Muscle layer of duodenum (tissue), 2 donors: ENCODE measurements around the gene PALM.

Experiments used
- H3K27ac ChIP-seq: one replicate; pipeline ENCODE4 v1.7.0; 2013; ENCODE audit warnings: mild to moderate bottlenecking, low read length
- H3K27me3 ChIP-seq: one replicate; pipeline ENCODE4 v1.7.0; 2013; ENCODE audit warnings: low read depth, mild to moderate bottlenecking, control low read depth, low read length
- H3K36me3 ChIP-seq, 2 donors: one replicate each; pipeline ENCODE4 v1.7.0; 2013; ENCODE audit warnings: low read length in 2 of 2, control low read depth in 1 of 2, mild to moderate bottlenecking in 1 of 2; ENCODE audit not compliant: insufficient read depth in 2 of 2, control insufficient read depth in 1 of 2
- H3K4me1 ChIP-seq, 2 donors: one replicate each; pipeline ENCODE4 v1.7.0; 2013; ENCODE audit warnings: low read length in 2 of 2, mild to moderate bottlenecking in 2 of 2, control low read depth in 1 of 2, moderate library complexity in 1 of 2; ENCODE audit not compliant: insufficient read depth in 2 of 2, control insufficient read depth in 1 of 2
- H3K4me3 ChIP-seq, 2 donors: one replicate each; pipeline ENCODE4 v1.7.0; 2013; ENCODE audit warnings: low read length in 2 of 2, low read depth in 1 of 2, mild to moderate bottlenecking in 1 of 2
- H3K9me3 ChIP-seq, 2 donors: one replicate each; pipeline ENCODE4 v1.7.0; 2013; ENCODE audit warnings: low read length in 2 of 2, control low read depth in 1 of 2, mild to moderate bottlenecking in 1 of 2; ENCODE audit not compliant: control insufficient read depth in 1 of 2
- donor health status: healthy.

Gene PALM

DNA sequence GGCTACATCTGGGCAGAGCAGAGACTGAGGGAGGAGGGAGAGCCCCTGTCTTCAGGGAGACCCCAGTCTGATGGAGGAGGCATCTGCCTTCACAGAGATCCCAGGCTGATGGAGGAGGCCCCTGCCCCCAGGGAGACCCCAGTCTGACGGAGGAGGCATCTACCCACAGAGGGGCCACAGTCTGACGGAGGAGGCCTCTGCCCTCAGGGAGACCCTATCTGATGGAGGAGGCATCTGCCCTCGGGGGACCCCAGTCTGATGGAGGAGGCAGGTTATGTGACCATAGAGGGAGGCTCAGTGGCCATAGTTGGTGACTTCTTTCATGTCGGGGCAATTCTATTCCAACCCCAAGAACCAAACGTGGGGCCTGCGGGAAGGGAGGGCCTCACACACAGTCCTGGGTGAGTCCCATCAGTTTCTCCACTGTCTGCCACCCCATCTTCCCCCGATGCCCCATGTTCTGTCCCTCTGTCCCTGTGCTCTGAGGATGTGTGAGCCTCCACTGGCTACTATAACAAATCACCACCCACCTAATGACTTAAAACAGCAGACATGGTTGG, 56.5 kb downstream of the PALM start:
- Histone ChIP-seq H3K27ac (no peak overlapping the region), H3K4me3 (no peak overlapping the region), H3K36me3 (no peaks in the 10 kb centered on the region), H3K4me1 (no peaks in the 10 kb centered on the region), H3K27me3 (no peaks in the 10 kb centered on the region), H3K9me3 (no peaks in the 10 kb centered on the region)

DNA sequence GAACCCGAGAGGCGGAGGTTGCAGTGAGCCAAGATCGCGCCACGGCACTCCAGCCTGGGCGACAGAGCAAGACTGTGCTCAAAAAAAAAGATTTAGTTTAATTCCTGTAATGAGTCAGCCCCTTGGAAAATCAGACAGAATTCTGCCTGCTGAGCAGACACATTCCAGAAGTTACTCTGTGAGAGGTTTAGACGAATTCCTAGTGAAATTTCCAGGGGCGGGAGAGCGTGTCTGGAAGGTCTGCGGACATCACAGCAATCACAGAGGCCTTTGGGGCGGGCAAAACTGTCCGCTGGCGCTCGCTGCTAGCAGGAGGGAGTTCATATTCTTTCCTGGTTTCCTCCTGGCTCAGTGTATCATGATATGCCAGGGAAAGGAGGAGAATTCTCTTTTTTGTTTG, 59.7 kb downstream of the PALM start:
- Histone ChIP-seq H3K9me3 (no peaks in the 10 kb centered on the region), H3K27me3 (no peaks in the 10 kb centered on the region), H3K4me1 (no peaks in the 10 kb centered on the region), H3K27ac (no peak overlapping the region), H3K36me3 (no peaks in the 10 kb centered on the region), H3K4me3 (no peak overlapping the region)

DNA sequence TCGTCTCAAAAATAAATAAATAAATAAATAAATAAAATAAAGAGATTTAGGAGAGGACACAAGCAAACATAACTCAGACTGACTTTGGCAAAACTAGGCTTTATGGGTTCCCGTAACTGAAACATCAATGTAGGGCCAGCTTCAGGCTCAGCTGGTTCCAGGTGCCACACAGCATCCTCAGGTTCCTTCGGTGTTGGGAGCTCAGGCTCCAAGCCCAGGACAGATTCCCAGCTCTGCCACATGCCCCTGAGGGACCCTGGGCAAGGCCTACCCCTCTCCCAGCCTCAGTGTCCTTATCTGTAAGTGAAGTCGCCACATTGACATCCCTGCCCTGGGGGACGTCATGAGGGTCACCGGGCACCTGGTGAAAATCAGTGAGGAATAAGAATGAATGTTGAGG, 60.9 kb downstream of the PALM start:
- Histone ChIP-seq H3K9me3 (no peaks in the 10 kb centered on the region), H3K4me1 (no peaks in the 10 kb centered on the region), H3K36me3 (no peaks in the 10 kb centered on the region), H3K27ac (no peak overlapping the region), H3K4me3 (no peak overlapping the region), H3K27me3 (no peaks in the 10 kb centered on the region)

DNA sequence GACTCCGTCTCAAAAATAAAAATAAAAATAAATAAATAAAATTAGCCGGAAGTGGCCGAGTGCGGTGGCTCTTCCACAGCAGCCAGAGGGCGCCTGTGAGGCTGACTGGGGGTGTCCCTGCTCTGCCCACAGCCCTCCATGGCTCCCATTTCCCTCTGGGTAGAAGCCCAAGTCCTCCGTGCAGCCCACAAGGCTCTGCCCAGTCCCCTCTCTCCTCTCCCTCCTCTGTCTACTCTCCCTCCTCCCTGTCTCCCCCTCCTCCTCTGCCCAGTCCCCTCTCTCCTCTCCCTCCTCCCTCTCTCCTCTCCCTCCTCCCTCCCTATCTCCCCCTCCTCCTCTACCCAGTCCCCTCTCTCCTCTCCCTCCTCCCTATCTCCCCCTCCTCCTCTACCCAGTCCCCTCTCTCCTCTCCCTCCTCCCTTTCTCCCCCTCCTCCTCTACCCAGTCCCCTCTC, 62.6 kb downstream of the PALM start:
- Histone ChIP-seq H3K27ac (no peak overlapping the region), H3K9me3 (no peaks in the 10 kb centered on the region), H3K36me3 (no peaks in the 10 kb centered on the region), H3K4me3 (no peak overlapping the region), H3K4me1 (no peaks in the 10 kb centered on the region), H3K27me3 (no peaks in the 10 kb centered on the region)

DNA sequence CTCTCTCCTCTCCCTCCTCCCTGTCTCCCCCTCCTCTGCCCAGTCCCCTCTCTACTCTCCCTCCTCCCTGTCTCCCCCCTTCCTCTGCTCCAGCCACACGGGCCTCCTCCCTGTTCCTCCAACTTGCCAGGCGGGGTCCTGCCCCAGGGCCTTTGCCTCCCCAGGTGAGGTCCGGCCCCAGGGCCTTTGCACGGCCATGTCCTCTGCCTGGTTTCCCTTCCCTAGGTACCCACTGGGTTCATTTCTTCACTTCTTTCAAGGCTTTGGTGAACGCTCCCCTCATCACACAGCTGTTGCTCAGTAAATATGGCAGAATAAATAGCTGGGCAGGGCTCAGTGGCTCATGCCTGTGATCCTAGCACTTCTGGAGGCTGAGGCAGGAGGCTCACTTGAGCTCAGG, 63.3 kb downstream of the PALM start:
- no peaks in the 10 kb centered on the region for H3K9me3 ChIP-seq
- no peaks in the 10 kb centered on the region for H3K27me3 ChIP-seq
- no peaks in the 10 kb centered on the region for H3K36me3 ChIP-seq
- no peak overlapping the region for H3K4me3 ChIP-seq
- no peaks in the 10 kb centered on the region for H3K4me1 ChIP-seq
- no peak overlapping the region for H3K27ac ChIP-seq

DNA sequence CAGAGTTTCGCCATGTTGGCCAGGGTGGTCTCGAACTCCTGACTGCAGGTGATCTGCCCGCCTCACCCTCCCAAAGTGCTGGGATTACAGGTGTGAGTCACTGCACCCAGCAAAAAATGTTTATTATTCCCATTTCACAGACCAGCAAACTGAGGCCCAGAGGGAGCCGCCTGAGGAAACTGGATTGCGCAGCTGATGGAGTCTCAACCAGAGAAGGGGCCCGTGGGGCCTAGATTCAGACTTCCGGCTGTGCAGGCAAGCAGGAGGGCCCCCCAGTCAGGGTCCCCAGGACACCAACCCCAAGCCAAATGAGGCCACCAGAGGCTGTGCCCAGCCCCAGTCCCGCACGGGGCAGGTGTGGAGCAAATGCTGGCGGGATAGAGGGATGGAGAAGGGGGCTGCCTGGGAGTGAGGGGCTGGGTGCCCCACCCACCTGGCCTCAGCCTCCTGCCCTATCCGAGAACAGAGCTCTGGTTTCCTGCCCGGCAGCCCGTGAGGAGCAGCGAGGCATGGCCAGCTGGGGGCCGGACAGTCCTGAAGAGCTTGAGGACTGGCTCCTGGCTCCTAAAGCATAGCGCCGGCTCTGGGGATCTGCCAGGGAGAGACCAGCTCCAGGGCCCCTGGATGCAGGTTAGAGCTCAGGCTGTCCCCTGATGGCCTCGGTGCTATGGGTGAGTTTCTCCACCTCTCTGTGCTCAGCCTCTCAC, 64.1 kb downstream of the PALM start:
- no peaks in the 10 kb centered on the region for H3K9me3 ChIP-seq
- no peaks in the 10 kb centered on the region for H3K4me1 ChIP-seq
- H3K4me3 ChIP-seq: no peak overlapping the region
- H3K27me3 ChIP-seq: no peaks in the 10 kb centered on the region
- no peak overlapping the region for H3K27ac ChIP-seq
- no peaks in the 10 kb centered on the region for H3K36me3 ChIP-seq

DNA sequence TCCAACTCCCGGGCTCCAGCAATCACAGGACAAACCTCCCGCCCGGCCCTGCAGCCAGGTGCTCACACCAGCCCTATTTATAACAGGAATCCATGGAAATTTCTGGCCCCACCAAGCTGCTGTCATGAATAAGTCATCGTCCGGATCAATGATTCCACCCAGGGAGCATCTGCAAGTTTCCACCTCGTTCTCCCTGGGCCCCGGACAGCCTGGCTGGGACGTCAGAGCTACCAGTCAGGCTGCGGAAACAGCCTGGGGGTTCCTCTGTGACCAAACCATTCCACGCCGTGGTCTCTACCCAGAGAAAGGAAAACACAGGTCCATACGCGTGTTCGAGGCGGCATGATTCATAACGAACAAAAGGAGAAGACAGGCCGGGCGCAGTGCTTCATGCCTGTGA, 67.8 kb downstream of the PALM start:
- H3K4me3 ChIP-seq: no peak overlapping the region
- no peak overlapping the region for H3K27ac ChIP-seq
- H3K36me3 ChIP-seq: no peaks in the 10 kb centered on the region
- no peaks in the 10 kb centered on the region for H3K27me3 ChIP-seq
- no peaks in the 10 kb centered on the region for H3K4me1 ChIP-seq
- H3K9me3 ChIP-seq: no peaks in the 10 kb centered on the region

DNA sequence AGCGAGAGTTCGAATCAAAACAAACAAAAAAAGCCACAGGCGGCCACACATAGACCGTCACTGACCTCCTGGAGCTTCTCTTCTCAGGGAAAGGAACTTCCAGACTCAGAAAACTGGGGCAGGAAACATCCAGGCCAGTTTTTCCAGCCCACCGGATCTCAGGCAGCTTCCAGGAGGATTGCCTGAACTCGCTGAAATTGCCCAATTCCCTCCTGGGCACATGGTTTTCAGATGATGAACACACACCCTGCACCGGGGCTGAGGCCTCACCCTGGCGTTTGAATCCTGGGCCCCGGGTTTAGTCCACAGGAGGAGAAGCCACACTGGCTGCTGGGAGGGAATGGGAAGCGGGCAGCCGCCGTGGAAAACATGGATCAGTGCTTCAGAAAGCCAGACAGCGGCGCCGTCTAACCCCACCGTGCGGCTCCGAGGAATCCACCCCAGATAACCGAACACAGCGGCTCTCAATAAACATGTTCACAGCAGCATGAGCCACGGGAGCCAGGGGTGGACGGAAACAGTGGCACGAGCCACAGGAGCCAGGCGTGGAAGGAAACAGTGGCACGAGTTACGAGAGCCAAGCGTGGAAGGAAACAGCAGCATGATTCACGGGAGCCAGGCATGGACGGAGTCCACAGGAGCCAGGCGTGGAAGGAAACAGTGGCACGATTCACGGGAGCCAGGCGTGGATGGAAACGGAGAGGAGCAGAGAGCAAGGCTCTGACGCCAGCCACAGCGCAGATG, 70.3 kb downstream of the PALM start:
- Histone ChIP-seq H3K9me3 (no peaks in the 10 kb centered on the region), H3K36me3 (no peaks in the 10 kb centered on the region), H3K27ac (no peak overlapping the region), H3K4me1 (no peaks in the 10 kb centered on the region), H3K4me3 (no peak overlapping the region), H3K27me3 (no peaks in the 10 kb centered on the region)

DNA sequence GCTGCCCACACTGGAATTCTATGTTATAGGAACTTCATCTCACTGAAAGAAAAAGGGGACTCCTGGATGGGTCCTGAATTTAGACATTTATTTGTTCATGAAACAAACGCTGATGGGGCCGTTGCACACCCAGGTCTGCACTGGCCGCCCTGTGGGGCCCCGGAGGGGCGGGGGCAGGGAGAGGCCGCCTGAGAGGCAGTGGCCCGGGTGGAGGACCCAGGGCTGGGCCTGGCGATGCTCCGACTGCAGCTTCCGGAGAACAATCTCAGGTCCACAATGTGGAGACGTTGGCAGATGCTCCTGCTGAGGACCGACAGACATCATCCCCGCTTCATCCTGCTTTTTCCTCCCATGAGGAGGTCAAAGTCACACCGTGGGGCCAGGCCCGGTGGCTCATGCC, 72.2 kb downstream of the PALM start:
- no peak overlapping the region for H3K27ac ChIP-seq
- no peaks in the 10 kb centered on the region for H3K27me3 ChIP-seq
- no peak overlapping the region for H3K4me3 ChIP-seq
- H3K36me3 ChIP-seq: no peaks in the 10 kb centered on the region
- no peaks in the 10 kb centered on the region for H3K9me3 ChIP-seq
- H3K4me1 ChIP-seq: no peaks in the 10 kb centered on the region

DNA sequence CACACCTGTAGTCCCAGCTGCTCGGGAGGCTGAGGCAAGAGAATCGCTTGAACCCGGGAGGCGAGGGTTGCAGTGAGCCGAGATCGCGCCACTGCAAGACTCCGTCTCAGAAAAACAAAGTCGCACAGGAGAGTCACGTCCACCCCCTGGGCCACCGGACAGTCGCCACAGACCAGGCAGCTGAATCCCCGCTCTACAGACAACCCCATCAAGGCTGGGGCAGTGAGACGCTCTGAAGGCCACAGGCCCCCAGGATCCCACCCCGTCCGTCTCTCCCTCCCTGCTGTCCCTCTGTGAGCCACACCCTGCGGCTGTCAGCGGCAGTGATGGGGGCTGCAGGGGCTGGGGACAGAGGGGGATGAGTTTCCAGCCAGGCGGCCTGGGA, 73.1 kb downstream of the PALM start:
- no peaks in the 10 kb centered on the region for H3K9me3 ChIP-seq
- H3K27me3 ChIP-seq: no peaks in the 10 kb centered on the region
- no peak overlapping the region for H3K4me3 ChIP-seq
- H3K4me1 ChIP-seq: no peaks in the 10 kb centered on the region
- no peaks in the 10 kb centered on the region for H3K36me3 ChIP-seq
- H3K27ac ChIP-seq: no peak overlapping the region

DNA sequence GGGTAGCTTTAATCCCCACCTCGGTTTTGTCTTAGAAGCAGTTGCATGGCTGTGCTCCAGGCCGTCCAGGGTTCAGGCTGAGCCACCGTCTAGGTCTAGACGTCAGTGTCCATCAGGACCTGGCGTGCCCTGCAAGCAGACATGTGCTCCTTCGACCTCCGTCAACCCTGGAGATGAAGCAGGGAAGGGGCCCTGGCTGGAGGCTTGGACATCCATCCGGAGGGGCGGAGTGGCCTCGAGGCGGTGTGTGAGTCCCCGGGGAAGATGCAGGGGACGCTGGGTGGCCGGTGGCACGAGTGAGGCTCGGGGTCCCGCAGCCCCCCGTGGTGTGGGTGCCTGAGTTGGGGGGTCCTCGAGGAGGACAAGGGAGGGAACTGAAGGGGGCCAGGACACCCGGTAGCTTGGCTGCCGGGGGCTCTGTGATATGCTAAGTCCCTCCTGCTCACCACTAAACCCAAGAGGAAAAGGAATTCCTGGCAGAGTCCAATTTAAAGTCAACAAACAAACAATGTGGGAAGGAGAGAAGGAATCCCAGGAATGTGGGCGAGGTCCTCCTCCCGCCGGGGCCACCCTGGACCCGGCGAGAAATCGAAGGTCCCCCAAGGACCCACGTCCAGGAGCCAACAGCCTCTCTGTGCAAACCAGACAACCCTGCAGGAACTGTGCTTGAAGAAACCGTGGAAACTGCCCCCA, 73.6 kb downstream of the PALM start:
- Histone ChIP-seq H3K27ac (no peak overlapping the region), H3K4me3 (no peak overlapping the region), H3K4me1 (no peaks in the 10 kb centered on the region), H3K9me3 (no peaks in the 10 kb centered on the region), H3K36me3 (no peaks in the 10 kb centered on the region), H3K27me3 (no peaks in the 10 kb centered on the region)
